AG08396 (cell line): Measurements from ENCODE around the gene TMEM80.
A peak's percentile ranks its signal among the peaks of the same experiment; 100 is the strongest.
"Not testable (repeated sequence)": the region's sequence is repeated elsewhere in the genome, so short reads cannot be mapped to it uniquely, and the experiment has no call there.

ENCODE experiments used
- DNase-seq: peaks from one replicate; pipeline ENCODE4 v3.0.0; 2012; ENCODE audit warnings: low spot score, mixed read lengths

TMEM80 gene

DNA sequence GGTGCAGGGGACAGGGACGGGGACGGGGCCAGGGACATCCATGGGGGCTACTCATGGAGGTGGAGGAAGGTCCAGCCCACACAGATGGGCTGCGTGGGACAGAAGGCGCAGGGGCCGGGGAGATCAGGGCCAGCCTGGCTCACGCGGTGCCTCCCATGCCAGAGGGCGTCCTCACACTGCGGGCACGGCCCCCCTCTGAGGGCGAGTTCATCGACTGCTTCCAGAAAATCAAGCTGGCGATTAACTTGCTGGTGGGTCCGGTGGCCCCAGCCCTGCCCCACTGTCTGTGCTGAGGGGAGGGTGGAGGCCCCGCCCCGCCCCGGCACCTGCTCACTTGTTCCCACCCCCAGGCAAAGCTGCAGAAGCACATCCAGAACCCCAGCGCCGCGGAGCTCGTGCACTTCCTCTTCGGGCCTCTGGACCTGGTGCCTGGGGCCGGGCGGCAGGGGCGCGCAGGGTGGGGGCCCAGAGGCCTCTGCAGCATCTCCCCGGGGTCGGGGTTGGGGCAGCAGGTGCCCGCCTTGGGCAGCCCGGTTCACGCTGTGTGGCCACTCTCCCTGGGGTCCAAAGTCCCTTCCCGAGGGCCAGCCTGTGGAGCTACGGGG is 26.2 kb downstream of the TMEM80 start:
- DNase-seq = no peak

DNA sequence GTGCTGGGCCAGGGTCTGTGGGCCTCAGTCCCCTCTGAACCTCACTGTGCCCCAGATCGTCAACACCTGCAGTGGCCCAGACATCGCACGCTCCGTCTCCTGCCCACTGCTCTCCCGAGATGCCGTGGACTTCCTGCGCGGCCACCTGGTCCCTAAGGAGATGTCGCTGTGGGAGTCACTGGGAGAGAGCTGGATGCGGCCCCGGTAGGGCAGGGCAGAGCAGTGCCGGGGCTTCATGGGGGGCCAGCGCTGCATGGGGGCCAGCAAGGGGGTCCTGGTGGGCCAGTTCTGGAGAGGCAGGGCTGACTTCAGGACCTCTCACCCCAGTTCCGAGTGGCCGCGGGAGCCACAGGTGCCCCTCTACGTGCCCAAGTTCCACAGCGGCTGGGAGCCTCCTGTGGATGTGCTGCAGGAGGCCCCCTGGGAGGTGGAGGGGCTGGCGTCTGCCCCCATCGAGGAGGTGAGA is 26.8 kb downstream of the TMEM80 start:
- no peak for DNase-seq

DNA sequence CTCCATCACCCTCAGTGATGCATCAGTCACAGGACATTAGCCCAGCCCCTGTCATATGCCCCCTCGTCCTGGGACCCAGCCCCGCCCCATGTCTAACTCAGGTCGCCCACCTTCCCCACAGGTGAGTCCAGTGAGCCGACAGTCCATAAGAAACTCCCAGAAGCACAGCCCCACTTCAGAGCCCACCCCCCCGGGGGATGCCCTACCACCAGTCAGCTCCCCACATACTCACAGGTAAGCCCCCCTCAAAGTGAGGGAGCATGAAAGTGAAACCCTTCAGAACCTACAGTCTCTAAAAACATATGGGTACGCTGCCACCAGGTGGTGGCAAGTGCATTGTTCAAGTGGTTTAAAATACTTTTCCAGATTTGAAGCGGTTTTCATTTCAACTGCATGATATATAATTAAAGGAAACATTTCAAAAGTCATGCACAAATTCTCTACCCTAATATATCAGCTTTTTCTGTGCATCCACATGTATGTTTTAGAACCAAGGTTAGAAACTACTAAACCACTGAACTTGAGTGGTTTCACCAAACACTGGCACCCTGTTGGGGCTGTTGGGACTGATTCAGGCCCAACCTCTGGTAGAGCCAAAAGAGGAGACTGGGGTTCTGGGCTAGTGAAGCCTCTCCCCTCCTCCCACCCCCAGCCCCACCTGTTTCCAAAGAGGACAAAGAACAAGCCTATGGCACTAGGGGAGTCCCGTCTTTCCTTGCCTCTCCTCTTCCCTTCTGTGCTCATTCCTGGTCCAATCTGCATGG is 27.7 kb downstream of the TMEM80 start:
- DNase-seq = peak; percentile 73

DNA sequence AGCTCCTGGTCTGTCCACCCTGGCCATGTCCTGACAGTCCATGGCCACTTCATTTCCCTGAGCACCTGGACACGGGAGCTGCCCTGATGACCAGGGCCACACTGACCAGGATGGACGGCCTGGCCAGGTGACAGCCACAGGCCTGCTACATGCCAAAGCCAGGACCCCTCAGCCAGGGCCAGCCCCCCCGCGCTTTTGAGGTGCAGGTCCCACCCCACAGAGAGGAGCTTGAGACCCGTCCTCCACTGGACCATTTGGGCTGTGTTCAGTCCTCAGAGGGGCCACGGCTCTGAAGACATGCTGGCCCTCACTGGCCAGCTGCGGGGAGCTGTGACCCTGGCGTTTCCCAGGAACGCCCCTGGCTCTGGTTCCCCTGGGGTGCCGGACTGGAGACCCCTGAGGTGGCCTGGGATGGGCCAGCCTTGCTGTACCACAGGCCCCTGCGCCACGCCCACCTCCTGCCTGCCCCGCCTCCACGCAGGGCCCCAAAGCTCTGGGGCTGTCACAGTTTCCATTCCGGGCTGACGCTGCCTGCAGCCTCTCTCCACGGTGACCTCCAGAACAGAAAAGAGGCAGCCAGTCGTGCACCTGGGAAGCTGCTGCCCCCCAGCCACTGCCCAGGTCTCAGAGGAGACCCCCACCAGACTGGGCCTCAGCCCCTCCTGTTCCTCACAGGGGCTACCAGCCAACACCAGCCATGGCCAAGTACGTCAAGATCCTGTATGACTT is 28.6 kb downstream of the TMEM80 start:
- DNase-seq = peak; percentile 15

DNA sequence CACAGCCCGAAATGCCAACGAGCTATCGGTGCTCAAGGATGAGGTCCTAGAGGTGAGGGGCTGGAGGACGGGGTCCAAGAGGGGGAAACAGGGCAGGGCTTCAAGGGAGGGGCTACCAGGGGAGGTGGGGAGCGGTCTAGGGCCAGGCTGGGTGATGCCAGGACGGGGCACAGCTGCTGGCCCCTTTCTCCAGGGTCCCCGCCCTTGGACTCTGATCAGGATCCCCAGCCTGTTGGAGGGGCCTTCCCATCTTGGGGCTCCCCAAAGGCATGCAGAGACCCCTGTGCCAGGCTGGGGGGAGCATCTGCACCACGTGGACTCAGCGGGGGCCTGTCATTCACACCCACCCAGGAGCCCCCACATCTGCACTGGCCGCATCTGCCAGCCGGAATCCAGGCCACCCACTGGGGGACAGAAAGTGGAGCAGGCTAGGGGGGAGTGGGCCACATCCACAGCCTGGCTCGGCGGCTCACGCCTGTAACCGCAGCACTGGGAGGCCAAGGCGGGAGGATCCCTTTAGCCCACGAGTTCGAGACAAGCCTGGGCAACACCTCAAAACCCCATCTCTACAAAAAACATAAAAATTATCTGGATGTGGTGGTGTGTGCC is 29.3 kb downstream of the TMEM80 start:
- DNase-seq = no peak

DNA sequence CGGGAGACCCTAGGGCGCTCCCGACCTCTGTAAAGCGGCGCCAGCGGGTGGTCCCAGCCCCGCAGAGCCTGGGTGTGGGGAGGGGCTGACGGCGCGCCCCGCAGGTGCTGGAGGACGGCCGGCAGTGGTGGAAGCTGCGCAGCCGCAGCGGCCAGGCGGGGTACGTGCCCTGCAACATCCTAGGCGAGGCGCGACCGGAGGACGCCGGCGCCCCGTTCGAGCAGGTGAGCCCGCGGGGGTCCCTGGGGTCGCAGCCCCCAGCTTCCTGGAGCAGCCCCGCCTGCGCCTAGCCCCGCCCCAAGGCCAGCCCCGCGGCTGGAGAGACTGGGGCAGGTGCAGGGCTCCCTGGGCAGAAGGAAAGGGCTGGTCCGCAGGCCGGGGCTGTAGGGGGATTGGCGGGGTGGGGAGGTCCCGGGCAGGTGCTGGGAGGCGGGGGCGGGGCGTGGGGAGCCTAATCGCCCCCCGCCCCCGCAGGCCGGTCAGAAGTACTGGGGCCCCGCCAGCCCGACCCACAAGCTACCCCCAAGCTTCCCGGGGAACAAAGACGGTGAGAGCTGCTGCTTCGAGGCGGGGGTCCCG is 30.1 kb downstream of the TMEM80 start:
- peak; percentile 29 for DNase-seq

DNA sequence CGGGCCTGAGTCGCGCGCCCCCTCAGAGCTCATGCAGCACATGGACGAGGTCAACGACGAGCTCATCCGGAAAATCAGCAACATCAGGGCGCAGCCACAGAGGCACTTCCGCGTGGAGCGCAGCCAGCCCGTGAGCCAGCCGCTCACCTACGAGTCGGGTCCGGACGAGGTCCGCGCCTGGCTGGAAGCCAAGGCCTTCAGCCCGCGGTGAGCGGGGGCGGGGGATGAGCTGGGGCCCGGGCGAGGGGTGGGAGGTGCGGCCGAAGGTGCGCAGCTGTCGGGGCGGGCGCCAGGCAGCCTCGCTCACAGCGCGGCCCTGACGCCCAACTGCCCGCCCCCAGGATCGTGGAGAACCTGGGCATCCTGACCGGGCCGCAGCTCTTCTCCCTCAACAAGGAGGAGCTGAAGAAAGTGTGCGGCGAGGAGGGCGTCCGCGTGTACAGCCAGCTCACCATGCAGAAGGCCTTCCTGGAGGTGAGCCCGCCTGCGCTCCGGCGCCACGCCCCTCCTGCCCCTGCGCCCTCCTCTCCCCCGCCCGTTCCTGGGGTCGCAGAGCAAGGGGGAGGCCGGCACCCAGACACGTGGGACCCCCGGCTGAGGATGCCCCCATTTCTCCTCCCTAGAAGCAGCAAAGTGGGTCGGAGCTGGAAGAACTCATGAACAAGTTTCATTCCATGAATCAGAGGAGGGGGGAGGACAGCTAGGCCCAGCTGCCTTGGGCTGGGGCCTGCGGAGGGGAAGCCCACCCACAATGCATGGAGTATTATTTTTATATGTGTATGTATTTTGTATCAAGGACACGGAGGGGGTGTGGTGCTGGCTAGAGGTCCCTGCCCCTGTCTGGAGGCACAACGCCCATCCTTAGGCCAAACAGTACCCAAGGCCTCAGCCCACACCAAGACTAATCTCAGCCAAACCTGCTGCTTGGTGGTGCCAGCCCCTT is 30.9 kb downstream of the TMEM80 start:
- peak; percentile 71 for DNase-seq

DNA sequence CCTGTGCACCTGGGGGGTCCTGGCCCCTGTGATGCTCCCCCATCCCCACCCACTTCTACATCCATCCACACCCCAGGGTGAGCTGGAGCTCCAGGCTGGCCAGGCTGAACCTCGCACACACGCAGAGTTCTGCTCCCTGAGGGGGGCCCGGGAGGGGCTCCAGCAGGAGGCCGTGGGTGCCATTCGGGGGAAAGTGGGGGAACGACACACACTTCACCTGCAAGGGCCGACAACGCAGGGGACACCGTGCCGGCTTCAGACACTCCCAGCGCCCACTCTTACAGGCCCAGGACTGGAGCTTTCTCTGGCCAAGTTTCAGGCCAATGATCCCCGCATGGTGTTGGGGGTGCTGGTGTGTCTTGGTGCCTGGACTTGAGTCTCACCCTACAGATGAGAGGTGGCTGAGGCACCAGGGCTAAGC is 31.7 kb downstream of the TMEM80 start:
- peak; percentile 41 for DNase-seq

DNA sequence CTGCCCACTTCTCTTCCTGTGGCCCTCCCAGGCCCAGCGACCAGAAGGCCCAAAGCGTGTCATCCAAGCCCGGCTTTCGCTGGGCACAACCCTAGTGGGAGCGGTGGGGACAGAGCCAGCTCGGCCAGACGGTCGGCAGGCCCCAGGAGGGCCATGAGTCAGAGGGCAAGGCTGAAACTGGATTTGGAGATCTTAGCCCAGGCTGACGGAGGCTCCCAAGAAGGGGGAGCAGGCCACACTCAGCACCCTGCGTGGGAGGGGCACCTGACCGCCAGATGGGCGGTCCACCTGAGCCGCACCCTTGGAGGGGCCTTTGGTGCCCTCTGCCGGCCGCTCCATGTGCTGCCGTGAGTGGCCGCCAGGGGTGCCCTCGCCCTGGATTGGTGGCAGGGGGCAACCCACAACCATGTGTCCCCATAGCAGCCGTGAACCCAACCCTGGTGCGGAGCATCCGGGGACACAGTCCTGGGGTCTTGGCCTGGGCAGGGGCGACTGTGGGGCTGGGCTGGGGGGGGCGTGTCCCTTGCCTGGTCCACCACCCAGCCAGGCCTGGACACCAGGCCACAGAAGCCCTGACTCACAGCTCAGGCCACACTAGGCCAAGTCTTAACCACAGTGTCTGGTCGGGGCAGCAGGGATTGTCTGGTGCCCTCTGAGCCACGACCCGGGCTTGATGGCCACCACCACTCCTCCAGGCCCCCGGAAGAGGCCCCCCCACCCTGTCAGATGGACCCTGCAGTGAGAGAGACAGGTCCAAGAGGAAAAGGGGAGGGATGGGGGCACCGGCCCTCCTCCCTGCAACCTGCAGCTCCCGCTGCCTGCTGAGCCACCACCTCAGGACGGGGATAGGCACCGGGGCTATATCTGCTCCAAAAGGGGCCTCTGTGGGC is 32.5 kb downstream of the TMEM80 start:
- peak; percentile 93 for DNase-seq

DNA sequence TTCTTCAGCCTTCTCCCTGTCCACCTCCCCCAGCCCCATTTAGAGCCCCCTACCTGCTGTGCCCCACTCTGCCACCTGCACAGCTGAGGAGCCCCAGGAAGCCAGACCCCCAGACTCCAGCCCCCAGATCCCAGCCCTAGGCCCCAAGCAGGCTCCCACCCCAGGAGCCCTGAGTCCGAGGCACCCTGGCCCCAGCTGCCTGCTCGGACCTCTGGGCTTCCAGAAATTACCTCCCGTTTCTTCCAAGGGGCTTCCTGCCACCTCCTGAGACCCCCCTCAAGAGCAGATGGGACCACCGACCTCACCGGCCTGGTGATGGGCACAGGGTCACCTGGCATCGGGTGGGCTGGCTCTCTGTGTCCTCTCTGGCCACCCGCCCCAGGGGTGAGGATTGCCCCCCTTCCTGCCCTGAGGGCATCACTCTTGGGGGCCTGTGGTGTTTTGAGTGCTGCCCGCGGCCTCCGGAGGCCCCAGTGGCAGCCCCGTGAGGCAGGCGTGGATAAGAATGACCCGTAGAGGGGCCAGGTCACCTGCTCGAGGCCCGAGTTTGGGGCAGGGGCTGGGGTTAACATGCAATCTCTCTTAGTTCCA is 33.4 kb downstream of the TMEM80 start:
- DNase-seq = no peak

DNA sequence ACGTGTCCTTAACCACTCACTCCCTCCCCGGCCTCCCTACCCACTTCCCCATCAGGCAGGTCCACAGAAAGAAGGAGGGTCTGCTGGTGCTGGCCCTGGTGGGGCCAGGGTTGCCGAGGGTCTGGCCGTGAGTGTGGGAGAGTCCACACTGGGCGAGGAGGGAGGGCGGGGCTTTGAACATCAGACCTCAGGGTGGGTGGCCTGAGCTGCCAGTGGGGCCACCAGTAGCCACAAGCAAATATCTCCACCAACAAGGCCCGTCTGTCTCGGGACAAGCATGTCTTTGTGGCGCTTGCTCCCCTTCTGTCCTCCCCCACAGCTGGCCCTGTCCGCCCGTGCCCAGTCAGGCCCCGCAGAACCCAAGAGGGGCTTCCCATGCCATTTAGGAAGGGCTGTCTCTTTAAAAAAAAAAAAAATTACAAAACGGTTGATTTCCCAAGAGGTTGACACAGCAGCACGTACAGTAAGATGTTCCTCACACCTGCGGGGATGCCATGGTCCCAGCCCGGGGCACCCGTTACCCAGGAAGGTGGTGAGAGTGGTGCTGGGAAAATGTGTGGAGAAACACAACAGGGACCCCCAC is 34.0 kb downstream of the TMEM80 start:
- no peak for DNase-seq

DNA sequence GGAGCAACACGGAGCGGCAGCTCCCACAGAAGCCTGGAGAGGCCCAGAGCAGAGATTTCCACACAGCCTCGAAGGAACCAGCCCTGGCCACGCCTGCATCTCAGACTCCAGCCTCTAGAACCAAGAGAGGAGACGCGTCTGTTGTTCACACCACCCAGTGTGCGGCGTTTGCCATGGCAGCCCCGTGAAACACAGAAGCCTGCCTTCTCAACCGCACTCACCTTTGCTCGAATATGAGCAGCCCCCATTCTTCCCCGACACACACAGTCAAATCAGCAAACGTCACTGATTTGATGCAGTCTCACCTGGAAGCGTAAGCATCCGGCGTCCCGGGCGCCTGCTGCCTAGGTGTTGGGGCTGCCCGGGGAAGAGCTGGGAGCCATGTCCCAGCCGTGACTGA is 37.5 kb downstream of the TMEM80 start:
- DNase-seq = no peak

DNA sequence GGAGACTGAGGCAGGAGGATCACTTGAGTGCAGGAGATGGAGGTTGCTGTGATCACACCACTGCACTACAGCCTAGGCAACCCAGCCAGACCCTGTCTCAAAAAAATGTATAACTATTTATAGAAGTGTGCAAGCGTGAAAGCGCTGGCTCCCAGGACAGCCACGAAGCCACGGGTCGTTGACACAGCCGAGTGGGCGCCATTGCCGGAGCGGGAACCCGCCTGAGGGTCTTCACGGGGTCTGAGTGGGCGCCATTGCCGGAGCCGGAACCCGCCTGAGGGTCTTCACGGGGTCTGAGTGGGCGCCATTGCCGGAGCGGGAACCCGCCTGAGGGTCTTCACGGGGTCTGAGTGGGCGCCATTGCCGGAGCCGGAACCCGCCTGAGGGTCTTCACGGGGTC is 38.9 kb downstream of the TMEM80 start:
- DNase-seq = not testable (repeated sequence)

DNA sequence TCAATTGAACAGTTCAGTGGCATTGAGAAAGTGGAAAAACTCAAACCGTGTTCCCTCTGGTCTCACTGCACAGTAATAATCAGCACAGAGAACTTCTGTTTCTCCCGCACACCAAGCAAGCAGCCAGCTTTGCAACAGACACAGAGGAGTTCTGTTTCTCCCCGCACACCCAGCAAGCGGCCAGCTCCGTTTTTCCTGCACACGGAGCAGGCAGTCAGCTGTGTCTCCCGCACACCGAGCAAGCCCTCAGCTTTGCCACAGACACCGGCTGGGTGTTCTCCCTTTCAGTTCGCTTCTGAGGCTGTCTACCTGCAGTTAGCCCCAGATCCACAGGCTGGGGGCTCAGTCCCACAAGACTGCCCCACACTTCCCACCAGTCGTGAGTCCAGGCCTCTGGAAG is 41.8 kb downstream of the TMEM80 start:
- DNase-seq = no peak

DNA sequence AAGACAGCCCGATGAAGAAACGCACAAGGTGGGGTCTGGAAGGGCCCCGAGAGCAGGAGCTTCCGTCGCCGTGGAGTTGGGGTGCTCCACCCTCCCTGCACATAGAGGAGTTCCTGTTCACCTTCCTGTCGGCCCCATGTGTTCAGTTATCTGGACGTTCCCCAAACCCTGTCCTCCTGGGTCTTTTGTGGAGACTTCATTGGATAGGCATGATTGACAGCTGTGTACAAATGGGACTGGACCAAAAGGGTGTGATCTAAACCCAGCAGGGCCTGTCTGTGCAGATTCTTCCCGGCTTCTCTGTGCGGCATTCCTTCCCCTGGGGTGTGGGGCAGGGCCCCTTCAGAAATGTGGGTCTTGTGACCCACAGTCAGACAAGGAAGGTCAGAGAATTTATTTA is 42.3 kb downstream of the TMEM80 start:
- DNase-seq = not testable (repeated sequence)

DNA sequence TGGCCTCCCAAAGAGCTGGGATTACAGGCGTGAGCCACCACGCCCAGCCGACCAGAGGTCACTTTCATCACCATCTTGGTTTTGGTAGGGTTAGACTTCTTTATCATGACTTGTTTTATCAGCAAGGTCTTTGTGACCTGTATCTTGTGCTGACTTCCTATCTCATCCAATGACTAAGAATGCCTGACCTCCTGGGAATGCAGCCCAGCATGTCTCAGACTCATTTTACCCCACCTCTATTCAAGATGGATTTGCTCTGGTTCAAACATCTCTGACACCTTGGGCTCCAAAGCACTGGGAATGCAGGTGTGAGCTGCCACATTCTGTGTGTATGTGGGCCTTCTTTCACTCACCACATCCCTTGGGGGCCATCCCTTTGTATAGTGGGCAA is 46.5 kb downstream of the TMEM80 start:
- DNase-seq = no peak

DNA sequence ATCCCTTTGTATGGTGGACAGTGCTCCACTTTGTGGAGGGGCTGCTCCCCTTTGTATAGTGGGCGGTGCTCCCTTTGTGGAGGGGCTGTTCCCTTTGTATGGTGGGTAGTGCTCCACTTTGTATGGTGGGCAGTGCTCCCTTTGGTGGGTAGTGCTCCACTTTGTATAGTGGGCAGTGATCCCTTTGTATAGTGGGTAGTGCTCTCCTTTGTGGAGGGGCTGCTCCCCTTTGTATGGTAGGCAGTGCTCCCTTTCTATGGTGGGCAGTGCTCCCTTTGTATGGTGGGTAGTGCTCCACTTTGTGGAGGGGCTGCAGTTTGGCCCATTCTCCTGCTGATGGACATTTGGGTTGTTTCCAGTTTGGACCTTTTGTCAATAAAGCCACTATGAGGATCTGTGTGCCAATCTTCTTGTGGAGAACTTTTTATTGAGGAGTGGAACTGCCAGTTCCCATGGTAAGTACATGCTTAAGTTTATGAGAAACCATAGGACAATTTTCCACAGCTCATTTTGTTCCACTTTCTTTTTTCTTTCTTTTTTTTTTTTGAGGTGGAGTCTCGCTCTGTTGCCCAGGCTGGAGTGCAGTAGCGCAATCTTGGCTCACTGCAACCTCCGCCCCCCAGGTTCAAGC is 47.1 kb downstream of the TMEM80 start:
- DNase-seq = no peak

DNA sequence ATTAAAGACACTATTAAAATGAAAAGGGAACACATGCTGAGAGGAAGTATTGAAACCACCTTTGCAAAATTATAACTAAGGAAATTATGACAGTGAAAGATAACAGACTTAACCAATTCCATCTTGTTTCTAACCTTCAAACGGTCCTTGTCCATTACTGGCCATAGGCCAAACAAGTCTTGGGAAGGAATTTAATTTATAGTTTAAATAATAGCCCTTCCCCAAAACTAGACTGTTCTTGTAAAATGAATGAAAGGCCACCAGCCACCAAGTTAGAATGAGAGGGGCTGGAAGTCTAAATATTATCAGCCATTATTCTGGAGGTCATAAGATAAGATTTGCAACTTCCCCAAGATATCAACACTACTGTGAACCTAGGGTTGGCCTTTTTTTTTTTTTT is 49.8 kb downstream of the TMEM80 start:
- DNase-seq = no peak
